Islet of Langerhans (tissue), 1 donor: ENCODE data around the gene SLC22A3.
"Not testable (repeated sequence)": the region's sequence is repeated elsewhere in the genome, so short reads cannot be mapped to it uniquely, and the experiment has no call there.

Experiments
- FAIRE-seq: peaks from one replicate; lab custom pipeline; 2011; peaks lifted over from hg19 to GRCh38; lab: Jason Lieb, UNC

The SLC22A3 gene

DNA sequence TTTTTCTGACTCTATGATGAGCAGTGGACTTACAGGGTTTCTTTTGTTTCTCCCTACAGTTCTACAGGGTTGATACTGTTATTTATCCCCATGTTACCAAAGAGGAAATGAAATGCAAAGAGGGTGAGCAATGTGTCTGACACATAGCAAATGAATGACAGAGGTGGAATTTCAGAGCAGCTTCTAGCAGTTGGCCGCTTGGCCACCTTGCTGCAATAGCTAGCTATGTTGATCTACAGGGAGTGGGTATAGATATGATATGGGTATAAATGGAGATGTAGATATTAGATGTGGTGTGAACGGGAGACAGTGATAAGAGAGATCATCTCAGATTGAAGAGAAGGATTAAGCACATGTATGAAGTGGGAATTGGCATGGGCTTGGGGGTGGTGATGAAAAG is 10.9 kb upstream of the SLC22A3 start:
- no peak for FAIRE-seq

DNA sequence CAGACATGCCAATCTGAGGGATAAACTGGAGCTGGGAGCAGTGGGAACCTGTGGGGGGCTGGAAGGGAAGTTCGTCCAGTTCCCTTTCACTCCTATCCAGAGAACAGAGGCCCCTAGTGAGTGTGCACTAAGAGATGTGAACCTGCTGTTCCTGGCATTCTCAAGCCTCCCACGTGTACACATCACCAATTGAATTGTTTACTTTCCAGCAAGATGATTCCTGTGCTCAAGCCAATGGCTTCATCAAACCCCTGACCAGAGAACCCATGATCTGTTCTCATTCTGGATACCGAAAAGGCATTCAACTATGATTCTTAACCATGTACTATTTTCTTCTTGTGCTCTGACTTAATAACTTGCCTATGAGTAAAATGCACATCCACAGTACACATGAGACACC is 10.2 kb upstream of the SLC22A3 start:
- FAIRE-seq: no peak

DNA sequence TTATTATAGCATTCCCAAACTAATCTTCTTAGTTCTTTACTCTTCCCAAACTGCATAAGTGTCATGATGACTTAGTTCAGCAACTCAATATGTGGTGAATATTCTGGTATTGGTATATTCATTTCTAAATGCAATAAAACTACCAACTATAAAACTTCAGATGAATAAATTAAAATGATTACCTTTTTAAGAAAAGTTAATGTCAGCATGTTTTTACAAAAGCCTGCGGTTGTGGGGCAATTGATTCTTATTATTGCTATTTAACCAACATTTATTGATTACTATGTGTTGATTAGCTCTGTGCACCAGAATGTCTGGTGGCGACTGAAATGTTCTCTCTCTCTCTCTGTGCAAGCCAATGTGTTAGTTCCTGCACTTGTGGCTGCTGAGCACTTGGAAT is 5.0 kb upstream of the SLC22A3 start:
- FAIRE-seq: no peak

DNA sequence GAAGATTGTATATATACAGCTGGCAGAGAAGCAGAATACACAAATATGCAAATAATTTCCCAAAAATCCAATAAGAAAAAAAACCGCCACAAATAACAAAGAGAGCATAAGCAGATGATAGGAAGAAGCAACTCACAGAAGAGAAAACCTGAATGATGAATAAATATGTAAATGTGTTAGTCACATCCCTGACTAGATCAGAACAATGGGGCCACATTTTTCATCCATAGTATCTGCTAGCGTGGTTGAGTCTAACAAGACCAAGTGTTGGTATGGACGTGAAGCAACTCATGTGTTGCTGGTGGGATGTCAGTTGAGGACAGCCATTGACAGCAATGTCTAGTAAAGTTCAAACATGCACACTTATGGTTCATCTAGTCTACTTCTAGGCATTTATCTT is 3.9 kb upstream of the SLC22A3 start:
- no peak for FAIRE-seq

DNA sequence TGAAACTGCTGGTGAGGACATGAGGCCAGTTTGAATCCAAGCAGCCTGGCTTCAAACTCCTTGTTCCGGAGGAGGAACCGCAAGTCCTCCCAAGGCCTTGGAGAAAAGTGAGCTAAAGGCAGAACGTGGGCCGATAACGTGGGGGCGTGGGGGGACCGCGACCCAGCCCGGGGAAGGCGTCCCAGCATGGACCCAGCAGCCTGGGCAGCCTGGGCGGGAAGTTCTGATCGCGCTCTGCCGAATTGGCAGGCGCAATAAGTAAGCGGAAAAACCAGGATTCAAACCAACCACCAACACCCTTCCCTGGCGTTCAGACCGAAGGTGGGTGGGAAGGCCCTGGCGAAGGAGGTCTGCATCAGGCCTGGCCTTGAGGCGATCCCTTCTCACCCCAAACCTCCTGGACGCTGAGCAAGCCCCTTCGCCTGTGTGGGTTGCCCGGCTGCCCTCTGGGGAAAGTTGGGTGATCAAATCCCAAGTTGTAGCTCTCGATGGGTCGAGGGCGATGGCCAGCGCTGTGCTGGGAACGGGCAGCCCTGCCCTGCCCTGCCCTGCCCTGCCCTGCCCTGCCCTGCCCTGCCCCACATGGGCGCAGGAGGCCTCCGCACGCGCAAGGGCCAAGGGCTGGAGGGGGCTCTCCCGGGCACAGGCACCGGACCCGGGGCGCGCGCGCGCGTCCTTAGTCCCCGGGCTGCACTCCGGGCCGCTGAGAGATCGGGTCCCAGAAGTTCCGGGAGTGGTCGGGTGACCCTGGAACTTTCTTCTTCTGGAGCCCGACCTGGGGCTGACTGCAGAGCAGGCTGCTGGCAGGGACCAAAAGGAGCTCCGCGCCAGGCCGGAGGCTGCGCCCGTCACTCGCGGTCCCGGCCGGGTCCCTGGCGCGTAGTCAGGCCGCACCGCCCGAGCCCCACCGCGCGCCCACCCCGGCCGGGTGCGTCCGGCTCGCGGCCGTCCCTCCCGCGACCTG is 637 bp upstream of the SLC22A3 start:
- no peak for FAIRE-seq

DNA sequence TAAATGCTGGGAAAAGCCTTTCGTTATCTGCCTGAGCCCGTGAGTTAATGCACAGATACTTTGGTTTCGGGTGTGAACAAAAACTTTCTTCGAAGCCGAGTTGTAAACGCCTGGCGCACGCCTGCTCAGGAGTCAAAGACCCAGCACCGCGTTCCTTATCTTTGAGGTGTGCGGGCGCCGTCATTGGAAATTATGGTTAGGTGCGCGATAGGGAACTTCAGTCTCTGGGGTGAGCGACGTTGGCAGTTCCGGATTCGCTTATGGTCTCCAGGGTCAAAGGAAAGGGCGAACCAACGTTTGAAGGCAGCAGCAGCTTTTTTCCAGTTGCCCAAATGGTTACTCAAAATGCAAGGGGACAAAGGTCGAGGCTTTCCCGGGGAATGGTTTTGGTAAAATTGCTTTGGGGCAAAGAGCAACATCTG is 853 bp downstream of the SLC22A3 start:
- no peak for FAIRE-seq

DNA sequence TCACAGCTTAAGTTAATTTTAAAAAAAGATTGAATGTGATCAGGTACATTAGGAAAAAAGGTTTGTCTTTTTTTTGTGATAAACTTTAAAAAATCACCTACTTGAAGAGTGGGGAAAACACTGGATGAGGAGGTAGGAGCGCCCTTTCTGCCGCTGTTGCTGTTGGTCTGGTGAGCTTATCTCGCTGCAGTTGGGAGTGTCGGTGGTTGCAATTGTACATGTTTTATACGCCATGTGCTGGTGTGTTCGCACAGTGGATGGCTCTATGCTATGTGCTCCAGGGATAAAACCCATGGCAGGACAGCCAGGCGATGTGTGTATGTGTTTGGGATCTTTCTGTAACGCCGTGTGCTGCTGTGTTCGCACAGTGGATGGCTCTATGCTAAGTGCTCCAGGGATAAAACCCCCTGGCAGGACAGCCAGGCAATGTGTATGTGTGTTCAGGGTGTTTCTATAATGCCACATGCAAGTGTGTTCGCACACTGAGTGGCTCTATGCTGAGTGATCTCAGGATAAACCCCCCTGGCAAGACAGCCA is 1.7 kb downstream of the SLC22A3 start:
- no peak for FAIRE-seq

DNA sequence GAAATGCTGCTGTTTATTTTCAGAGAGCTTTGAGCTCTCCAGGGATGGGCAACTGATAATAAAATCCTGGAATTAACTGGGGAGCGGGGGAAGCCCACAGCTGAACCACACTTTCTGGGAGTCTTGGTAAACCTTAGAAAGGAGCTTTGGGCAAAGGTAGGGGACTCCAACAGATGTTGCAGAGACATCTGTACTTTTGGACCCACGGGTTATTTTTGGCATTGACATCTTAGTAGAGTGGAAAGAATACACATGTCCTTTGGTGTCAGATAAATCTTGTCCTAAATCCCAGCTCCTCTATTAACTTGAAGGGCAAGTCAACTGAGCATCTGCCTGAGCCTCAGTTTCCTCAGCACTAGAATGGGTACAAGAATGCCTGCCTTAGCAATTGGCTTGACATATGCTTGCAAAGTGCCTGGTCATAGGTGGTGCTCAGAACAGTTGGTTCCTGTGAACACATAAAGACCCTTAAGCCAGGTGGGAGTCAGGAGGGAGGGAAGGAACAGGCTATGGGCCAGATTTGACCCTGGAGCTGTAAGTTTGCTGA is 5.8 kb downstream of the SLC22A3 start:
- no peak for FAIRE-seq

DNA sequence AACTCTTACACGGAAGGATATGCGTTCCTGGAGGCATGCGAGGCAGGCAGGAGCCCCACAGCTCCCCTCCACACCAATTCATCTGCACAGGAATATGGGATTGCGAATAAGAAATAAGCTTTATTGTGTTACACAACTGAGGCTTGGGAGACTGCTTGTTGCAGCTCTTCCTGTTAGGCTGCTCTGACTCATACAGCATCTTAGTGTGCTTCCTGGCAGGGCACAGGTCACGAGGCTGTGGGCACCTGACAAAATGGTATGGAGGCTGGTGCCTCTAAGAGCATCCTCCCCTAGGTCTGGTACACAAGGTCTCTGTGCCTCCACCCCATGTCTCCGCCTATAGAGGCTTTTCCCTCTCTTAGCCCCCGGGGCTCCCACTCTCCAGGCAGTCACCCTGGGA is 6.8 kb downstream of the SLC22A3 start:
- no peak for FAIRE-seq

DNA sequence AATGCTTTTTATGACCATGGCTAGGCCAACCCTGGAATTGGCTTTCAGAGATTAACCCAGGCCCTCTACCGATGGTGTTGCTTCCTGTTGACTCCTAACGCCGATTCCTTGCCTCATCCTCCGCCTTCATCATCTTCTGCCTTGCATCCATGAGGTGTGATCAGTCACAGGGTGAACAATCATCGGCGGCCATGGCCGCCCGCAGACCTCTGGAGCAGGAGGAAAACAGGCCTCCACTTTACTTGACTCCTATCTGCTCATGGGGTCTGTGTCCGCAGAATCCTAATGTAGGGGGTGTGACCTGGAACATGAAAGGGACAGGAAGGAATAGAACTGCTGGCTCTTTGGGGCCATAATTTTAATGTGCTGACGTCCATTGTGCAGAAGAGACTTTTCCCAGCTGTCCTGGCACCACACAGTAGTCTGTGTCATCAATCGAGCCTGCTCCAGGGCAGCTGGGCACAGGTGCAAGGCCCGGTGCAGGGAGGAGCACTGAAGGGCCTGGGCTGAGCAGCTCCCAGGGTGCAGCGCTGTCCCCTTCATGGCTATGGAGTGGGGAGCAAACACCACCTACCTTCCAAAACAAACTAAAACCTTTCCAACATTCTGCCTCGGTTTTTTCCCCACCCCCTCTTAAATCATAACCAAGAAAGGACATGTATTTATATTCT is 8.0 kb downstream of the SLC22A3 start:
- FAIRE-seq: no peak

DNA sequence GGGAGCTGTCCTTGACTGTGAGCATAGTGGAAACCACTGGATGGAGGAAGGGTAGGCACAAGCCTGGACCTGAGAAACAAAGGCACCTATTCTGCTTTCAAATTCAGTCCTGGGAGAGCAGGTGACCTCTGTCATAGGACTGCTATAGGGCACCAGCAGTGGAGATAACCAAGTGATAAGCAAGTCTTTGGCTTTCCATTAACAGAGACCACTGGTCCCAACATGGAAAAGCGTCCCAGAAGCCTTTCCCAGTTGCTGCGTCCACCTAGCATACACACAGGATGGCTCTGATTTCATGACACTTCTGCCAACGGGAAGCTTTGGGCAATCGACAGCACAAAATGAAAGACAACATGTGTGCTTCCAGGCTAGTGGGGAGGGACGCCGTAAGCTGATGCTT is 8.9 kb downstream of the SLC22A3 start:
- no peak for FAIRE-seq

DNA sequence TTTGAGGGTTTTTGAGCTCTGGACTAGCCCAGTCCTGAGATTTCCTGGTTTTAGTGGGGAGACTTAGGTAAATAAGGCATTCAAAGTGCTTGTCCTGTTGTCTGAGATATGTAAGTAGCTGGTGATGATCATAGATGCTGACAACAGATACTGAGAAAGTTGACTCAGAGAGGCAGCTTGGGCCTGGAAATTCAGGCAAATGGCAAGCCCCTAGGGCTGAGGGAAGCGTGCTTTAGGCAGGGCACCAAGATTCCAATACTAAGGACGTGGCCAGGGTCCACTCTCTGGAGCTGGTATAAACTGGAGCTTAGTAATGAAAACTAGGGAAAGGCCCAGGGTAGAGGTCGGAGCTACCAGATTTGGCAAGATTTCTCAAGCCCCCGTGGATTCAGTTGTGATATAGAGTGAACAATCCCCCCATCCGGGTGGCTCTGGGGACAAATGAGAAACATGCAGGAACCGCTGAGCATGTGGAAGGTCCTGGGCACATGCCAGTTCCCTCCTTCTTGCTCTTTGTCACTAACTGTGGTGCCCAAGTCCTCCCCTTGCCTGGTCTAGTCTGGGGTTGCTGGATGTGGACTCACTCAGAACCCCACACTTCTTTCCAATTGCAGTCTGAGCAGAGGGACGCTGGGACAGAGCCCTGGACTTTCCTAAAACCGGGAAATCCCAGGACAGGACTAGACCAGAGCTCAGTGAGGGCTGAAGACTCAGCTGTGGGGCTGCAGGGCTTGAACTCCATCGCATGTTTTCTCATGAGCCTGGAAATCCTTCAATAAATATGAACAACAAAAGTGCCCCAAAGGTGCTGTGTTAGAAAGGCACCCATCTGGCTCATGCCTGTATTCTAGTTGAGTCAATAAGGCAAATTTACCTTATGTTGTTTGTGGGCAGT is 10.3 kb downstream of the SLC22A3 start:
- FAIRE-seq: no peak

DNA sequence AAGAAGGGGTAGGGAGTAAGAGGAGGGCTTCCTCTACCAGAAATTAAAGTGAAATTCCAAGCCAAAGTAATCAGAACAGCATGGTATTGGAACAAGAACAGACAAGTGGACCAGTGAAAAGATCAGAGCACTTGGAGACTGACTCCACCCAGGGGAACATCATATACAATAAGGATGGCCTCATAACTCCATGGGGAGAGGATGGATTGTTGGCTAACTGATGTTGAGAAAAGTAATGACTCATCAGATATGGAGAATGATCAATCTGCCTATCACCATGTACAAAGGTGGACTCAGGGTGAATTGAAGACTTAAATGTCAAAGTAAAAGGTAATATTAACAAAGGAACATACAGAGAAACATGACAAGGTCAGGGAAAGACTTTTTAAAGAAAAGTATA is 12.8 kb downstream of the SLC22A3 start:
- no peak for FAIRE-seq

DNA sequence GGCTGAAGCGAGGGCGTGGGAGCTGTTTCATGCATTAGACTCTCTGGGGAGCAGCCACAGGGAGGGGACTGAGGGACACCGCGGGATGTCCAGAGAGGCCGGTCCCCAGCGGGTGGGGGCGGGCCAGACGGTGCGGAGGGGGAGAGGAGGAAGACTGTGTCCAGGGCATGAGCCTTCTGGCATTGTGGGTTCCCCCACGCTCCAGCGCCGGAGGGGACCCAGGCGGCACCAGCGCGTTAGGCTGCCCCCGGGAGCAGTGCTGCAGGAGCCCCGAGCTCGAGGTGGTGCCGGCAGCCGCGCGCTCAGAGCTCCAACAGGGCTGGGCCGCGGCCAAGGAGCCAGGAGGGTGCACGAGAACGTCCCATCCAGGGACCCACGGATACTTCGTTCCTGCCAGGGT is 14.4 kb downstream of the SLC22A3 start:
- no peak for FAIRE-seq

DNA sequence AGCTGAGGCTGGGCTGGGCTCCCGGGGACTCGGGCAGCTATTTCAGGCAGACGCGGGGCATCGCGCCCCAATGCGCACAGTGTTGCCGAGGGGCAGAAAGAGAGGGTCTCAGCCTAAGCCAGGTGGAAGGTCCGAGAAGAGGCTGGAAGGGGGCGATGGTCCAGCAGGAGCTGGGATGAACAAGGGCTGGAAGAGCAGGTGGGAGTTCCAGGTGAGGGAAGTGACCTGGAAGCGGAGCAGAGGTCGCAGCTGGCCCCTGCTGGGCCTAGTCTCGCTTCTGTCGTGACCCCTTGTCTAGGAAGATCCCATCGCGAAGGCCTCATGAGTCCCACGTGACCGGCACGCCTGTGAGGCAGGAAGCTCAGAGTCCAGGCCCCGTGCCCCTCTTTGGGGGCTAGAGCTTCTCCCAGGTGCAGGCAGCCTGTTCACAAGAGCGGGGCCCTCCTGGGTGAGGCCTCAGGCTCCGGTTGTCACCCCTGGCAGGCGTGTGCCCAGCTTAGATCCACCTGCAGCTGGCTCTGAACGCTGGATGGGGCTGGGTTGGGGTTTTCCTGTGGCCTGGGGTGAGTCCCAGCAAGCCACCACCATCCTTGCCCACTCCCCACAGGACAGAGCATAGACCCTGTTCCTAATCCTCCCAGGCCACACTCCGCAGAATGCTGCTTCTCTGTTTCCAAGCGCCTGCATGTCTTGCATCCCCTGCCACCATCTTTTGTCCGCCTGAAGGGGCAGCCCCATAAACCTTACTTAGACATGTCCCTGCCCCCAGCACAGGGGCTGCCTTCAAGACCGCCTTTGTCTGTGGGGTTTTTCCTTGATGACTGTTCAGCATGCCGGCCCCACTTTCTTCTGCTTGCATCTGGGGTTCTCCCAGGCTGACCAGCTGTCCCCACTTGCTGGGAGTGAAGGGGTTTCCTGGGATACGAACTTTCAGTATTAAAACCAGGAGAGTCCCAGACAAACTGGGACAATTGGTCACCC is 15.1 kb downstream of the SLC22A3 start:
- FAIRE-seq: no peak

DNA sequence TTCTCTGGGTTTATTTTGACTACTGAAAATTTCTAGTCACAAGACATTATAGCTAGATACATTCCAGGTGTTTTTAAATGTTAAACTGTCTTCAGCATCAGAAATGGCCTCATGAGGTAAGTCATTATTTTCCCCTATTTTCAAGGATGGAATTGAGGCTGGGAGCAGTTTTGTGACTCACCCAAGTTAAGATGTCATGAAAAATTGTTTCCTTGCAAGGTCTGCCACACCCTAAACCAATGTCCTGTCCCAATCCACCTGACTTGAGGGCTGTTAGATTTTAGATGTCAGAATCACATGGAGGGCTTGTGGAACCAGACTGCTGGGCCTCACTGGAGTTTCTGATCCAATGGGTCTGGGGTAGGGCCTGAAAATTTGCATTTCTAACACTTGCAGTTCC is 16.9 kb downstream of the SLC22A3 start:
- FAIRE-seq: no peak

DNA sequence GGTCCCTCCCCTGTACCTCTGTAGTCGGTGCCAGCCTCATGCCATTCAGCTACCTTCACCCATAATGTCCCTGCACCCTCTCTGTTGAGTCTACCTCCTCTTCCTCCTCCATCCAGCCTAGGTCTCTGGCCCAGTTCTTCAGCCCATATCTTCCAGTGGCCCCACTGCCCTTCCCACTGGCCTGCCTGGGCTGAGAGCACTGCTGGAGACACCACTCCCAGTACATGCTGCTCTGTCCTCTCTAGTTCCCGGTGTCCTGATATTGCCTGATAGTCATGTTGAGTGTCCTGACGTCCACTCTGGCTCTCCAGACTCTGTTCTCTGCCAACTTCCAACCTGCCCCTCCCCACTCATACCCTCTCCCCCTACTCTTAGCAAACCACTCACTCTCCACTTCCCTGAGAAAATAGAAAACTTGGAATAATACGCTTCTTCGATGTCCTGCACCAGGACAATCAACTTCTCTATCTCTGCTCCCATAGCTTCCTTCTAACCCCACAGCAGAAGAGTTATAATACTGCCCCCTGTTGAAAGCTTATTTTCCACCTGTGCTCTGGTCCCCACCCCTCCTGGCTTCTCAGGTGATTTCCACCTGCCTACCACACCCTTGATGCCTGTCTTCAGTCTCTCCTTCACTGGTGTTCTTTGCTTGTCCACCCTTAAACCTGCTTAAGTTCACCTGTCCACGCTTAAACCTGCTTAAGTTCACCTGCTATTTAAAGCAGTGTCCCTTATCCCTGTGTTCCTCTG is 19.8 kb downstream of the SLC22A3 start:
- no peak for FAIRE-seq

DNA sequence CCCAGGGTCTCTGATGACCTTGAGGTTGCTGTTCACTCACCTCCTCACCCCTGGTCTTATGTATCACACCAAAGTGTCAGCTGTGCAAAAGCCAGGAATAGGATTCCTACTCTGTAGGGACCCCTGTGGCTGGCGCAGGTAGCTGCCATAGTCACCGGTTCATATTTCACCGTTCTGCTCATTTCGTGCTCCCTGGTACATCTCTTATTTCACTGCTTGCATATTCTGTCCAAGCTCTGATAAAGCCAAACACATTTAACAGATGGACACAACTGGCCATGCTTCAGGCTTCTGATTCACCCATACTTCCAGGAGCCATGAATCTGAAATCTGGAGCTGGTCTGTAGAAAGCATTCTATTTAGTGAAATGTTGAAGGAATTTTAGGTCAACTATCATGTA is 20.5 kb downstream of the SLC22A3 start:
- no peak for FAIRE-seq

DNA sequence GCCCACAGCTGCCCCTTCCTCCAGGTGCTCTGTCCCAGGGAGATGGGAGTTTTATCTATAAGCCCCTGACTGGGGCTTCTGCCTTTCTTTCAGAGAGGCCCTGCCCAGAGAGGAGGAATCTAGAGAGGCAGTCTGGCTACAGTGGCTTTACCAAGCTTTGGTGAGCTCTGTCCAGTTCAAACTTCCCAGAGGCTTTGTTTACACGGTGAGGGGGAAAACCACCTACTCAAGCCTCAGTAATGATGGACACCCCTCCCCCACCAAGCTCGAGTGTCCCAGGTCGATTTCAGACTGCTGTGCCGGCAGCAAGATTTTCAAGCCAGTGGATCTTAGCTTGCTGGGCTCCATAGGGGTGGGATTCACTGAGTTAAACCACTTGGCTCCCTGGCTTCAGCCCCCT is 25.4 kb downstream of the SLC22A3 start:
- FAIRE-seq: not testable (repeated sequence)
